Panc1 (cell line): ENCODE results near the gene SLC44A1. TPM values are rescaled to one million over a fixed set of nuclear protein-coding genes. Genes with fewer than 3 reads are reported as not detected.

Experiments used
- ATAC-seq: fragments of 200-7000 bp; cut with Tn5 transposase; 2 replicates; pipeline ENCODE4 v1.9.1; 2020; ENCODE audit warnings: mild to moderate bottlenecking, moderate library complexity
- BruUV-seq: library from RNA; stranded (reverse); fragments of 400-500 nt; replicated peaks from 2 replicates; lab custom pipeline; 2021; lab: Mats Ljungman, UMichigan
- CTCF ChIA-PET: fragments of 300-600 bp; sonication (Branson Sonifier 250); formaldehyde crosslinking; loops from one replicate; lab custom pipeline; 2022; ENCODE audit warnings: antibody characterized with exemption; lab: Charles Lee
- POLR2A ChIA-PET: fragments of 300-600 bp; sonication (Branson Sonifier 250); formaldehyde crosslinking; loops from one replicate; lab custom pipeline; 2022; ENCODE audit warnings: antibody characterized with exemption; lab: Charles Lee
- DNase-seq: peaks from one replicate; pipeline ENCODE4 v3.0.0-alpha.2; 2010; ENCODE audit warnings: low read depth, low spot score
- H3K27ac ChIP-seq: 2 replicates; pipeline ENCODE4 v1.5.1; 2011; ENCODE audit warnings: mild to moderate bottlenecking, low read length, inconsistent platforms
- H3K27me3 ChIP-seq: fragments of 200-500 bp; sonication (Bioruptor generic); 2 replicates; pipeline ENCODE4 v1.6.0; 2014; ENCODE audit warnings: low read length, inconsistent platforms; ENCODE audit not compliant: control insufficient read depth, insufficient read depth
- H3K36me3 ChIP-seq: fragments of 200-500 bp; sonication (Bioruptor generic); 2 replicates; pipeline ENCODE4 v1.5.1; 2014; ENCODE audit warnings: inconsistent platforms, mild to moderate bottlenecking, low read length, moderate library complexity; ENCODE audit not compliant: control insufficient read depth, insufficient read depth
- H3K4me1 ChIP-seq: 2 replicates; pipeline ENCODE4 v1.5.1; 2011; ENCODE audit warnings: inconsistent platforms, mild to moderate bottlenecking, low read length, moderate library complexity; ENCODE audit not compliant: control insufficient read depth, insufficient read depth
- H3K4me3 ChIP-seq, 2 experiments: 2 replicates each; pipeline ENCODE4 v1.5.1; 2011 to 2012; ENCODE audit warnings: low read depth in 2 of 2, low read length in 2 of 2, mild to moderate bottlenecking in 2 of 2, inconsistent platforms in 1 of 2, moderate library complexity in 1 of 2
- H3K9me3 ChIP-seq: fragments of 200-500 bp; sonication (Bioruptor generic); 2 replicates; pipeline ENCODE4 v1.5.1; 2014; ENCODE audit warnings: low read depth, mild to moderate bottlenecking, inconsistent platforms, low read length, moderate library complexity; ENCODE audit not compliant: control insufficient read depth, insufficient read depth
- CTCF ChIP-seq: fragments of 450-650 bp; IDR thresholded peaks from 2 replicates; pipeline ENCODE4 v1.5.1; 2017; ENCODE audit warnings: mild to moderate bottlenecking
- POLR2AphosphoS5 ChIP-seq: IDR thresholded peaks from 2 replicates; pipeline ENCODE4 v1.6.1; 2012; ENCODE audit warnings: mild to moderate bottlenecking, low read depth, low read length, moderate library complexity
- REST ChIP-seq, 2 experiments: IDR thresholded peaks; 2 replicates each; pipeline ENCODE4 v1.6.1; 2011 to 2012; ENCODE audit warnings: low read depth in 2 of 2, control low read depth in 1 of 2, low read length in 1 of 2, mild to moderate bottlenecking in 1 of 2, moderate library complexity in 1 of 2; ENCODE audit not compliant: insufficient read depth in 1 of 2
- SIN3A ChIP-seq: IDR thresholded peaks from 2 replicates; pipeline ENCODE4 v1.6.1; 2012; ENCODE audit warnings: low read depth, mild to moderate bottlenecking, low read length, moderate library complexity, borderline replicate concordance; ENCODE audit not compliant: insufficient read depth
- TCF7L2 ChIP-seq: IDR thresholded peaks from 2 replicates; pipeline ENCODE4 v1.6.1; 2011; ENCODE audit warnings: mild to moderate bottlenecking, low read depth, low read length, inconsistent platforms
- in situ Hi-C: cut with HindIII; loops from 2 replicates; pipeline ENCODE4 v1.10.0; 2016; ENCODE audit warnings: low sequenced_read_pairs, low pct_unique_long_range_greater_than_20kb
- intact Hi-C: fragments of 100-400 bp; cut with micrococcal nuclease; formaldehyde crosslinking; loops from one replicate; pipeline ENCODE4 v1.10.0; 2022; ENCODE audit not compliant: unreplicated experiment
- total RNA-seq: library from RNA; stranded (reverse); gene quantifications from one replicate; pipeline ENCODE4 v1.2.1, GENCODE V29; 2021; ENCODE audit not compliant: unreplicated experiment

Gene SLC44A1
- total RNA-seq, 1 experiment from 2014 or later, result 8.7 TPM

- Histone ChIP-seq H3K36me3 (no peaks in the 10 kb centered on the region), H3K27ac (no peak overlapping the region), H3K9me3 (no peaks in the 10 kb centered on the region), H3K4me1 (no peaks in the 10 kb centered on the region), H3K27me3 (no peaks in the 10 kb centered on the region), H3K4me3 (no peak overlapping the region)
- no peak for TF ChIP-seq REST (IDR thresholded peaks at IDR 0.05; ENCODE audit: insufficient read depth in 1 of 2, low read depth in 2 of 2, low read length in 1 of 2)
- no peak for TF ChIP-seq SIN3A
- no peak for TF ChIP-seq TCF7L2
- TF ChIP-seq CTCF, result no peak
- TF ChIP-seq POLR2AphosphoS5, result no peak
- ChIA-PET POLR2A (no interaction called here), CTCF (interaction anchor here (0.6 kb wide), 1 partner anchor 166 kb away, joined by 3 read pairs; no protein-coding TSS in a partner anchor)
- ATAC-seq (no peak), DNase-seq (no peak)
- in situ Hi-C loops, result no loop called here
- intact Hi-C loops, result no loop called here
- no TSS peak for BruUV-seq
These were observed 83.8 kb downstream of the SLC44A1 start for GRCh38 chr9:105328296-105328695.

GRCh38 chr9:105328872-105329718 is 84.6 kb downstream of the SLC44A1 start:
- DNase-seq, result no peak
- Histone ChIP-seq H3K4me3 (no peak overlapping the region), H3K4me1 (no peaks in the 10 kb centered on the region), H3K27ac (no peak overlapping the region), H3K9me3 (no peaks in the 10 kb centered on the region), H3K36me3 (no peaks in the 10 kb centered on the region), H3K27me3 (no peaks in the 10 kb centered on the region)
- ChIA-PET POLR2A (no interaction called here), CTCF (interaction anchor here (0.6 kb wide), 1 partner anchor 167 kb away, joined by 3 read pairs; no protein-coding TSS in a partner anchor)
- ATAC-seq, result no peak
- in situ Hi-C loops, result no loop called here
- TF ChIP-seq CTCF (no peak), POLR2AphosphoS5 (no peak), TCF7L2 (no peak), SIN3A (no peak), REST (IDR thresholded peaks at IDR 0.05; ENCODE audit: insufficient read depth in 1 of 2, low read depth in 2 of 2, low read length in 1 of 2) (no peak)
- BruUV-seq, result no TSS peak
- intact Hi-C loops, result no loop called here
